Neuronal stem cell (in vitro differentiated cells): ENCODE results near the gene EPM2A.
"Not testable (repeated sequence)": the region's sequence is repeated elsewhere in the genome, so short reads cannot be mapped to it uniquely, and the experiment has no call there.

Source experiments
- DNase-seq: peaks from one replicate; pipeline ENCODE4 v3.0.0-alpha.2; 2013; ENCODE audit warnings: low spot score
- H2AFZ ChIP-seq: one replicate; pipeline ENCODE4 v1.6.1; 2013; ENCODE audit warnings: mild to moderate bottlenecking, low read length, inconsistent platforms
- H2AK5ac ChIP-seq: 2 replicates; pipeline ENCODE4 v1.6.1; 2013; ENCODE audit warnings: low read depth, mild to moderate bottlenecking, inconsistent platforms, low read length, moderate library complexity, mixed read lengths
- H2BK120ac ChIP-seq: 2 replicates; pipeline ENCODE4 v1.6.1; 2013; ENCODE audit warnings: low read depth, mild to moderate bottlenecking, inconsistent platforms, low read length, moderate library complexity, mixed read lengths
- H2BK12ac ChIP-seq: one replicate; pipeline ENCODE4 v1.6.1; 2013; ENCODE audit warnings: low read length, inconsistent platforms
- H2BK15ac ChIP-seq: 2 replicates; pipeline ENCODE4 v1.6.1; 2013; ENCODE audit warnings: mild to moderate bottlenecking, low read length, inconsistent platforms, mixed read lengths
- H2BK5ac ChIP-seq: one replicate; pipeline ENCODE4 v1.6.1; 2013; ENCODE audit warnings: inconsistent platforms, mild to moderate bottlenecking, low read length, moderate library complexity
- H3K14ac ChIP-seq: one replicate; pipeline ENCODE4 v1.6.1; 2013; ENCODE audit warnings: low read length, inconsistent platforms
- H3K18ac ChIP-seq: 2 replicates; pipeline ENCODE4 v1.6.1; 2013; ENCODE audit warnings: low read length, inconsistent platforms
- H3K23ac ChIP-seq: 2 replicates; pipeline ENCODE4 v1.6.1; 2013; ENCODE audit warnings: low read depth, mild to moderate bottlenecking, mixed read lengths, low read length, inconsistent platforms; ENCODE audit not compliant: poor library complexity
- H3K27ac ChIP-seq: replicated peaks from 3 replicates; pipeline ENCODE4 v1.5.1; 2013; ENCODE audit warnings: low read length, inconsistent platforms
- H3K27me3 ChIP-seq, 3 experiments: 2 replicates each; pipeline ENCODE4 v1.6.1; 2013; ENCODE audit warnings: low read length in 3 of 3, mild to moderate bottlenecking in 2 of 3, inconsistent platforms in 1 of 3, low read depth in 1 of 3, mixed read lengths in 1 of 3, moderate library complexity in 1 of 3; ENCODE audit not compliant: control insufficient read depth in 3 of 3, insufficient read depth in 3 of 3
- H3K36me3 ChIP-seq, 2 donors: replicated peaks in 1 of 2; 2 replicates each; pipeline ENCODE4 v1.6.1; 2013; ENCODE audit warnings: low read length in 2 of 2; ENCODE audit not compliant: control insufficient read depth in 2 of 2, insufficient read depth in 2 of 2
- H3K4ac ChIP-seq: 2 replicates; pipeline ENCODE4 v1.6.1; 2013; ENCODE audit warnings: inconsistent platforms, mild to moderate bottlenecking, low read length, moderate library complexity
- H3K4me1 ChIP-seq, 2 donors: 1 replicate in 1 of 2; 2 replicates in 1 of 2; pipeline ENCODE4 v1.6.1; 2013; ENCODE audit warnings: low read length in 2 of 2, low read depth in 1 of 2; ENCODE audit not compliant: control insufficient read depth in 2 of 2, insufficient read depth in 1 of 2
- H3K4me2 ChIP-seq: one replicate; pipeline ENCODE4 v1.6.1; 2013; ENCODE audit warnings: mild to moderate bottlenecking, low read length, inconsistent platforms; ENCODE audit not compliant: insufficient read depth, poor library complexity, severe bottlenecking
- H3K4me3 ChIP-seq, 2 donors: 2 replicates each; pipeline ENCODE4 v1.5.1; 2013; ENCODE audit warnings: low read length in 2 of 2, mild to moderate bottlenecking in 2 of 2, inconsistent platforms in 1 of 2, moderate library complexity in 1 of 2
- H3K79me1 ChIP-seq: one replicate; pipeline ENCODE4 v1.6.1; 2013; ENCODE audit warnings: low read depth, mild to moderate bottlenecking, inconsistent platforms, low read length, moderate library complexity
- H3K9ac ChIP-seq: one replicate; pipeline ENCODE4 v1.6.1; 2013; ENCODE audit warnings: mild to moderate bottlenecking, low read depth, low read length, inconsistent platforms; ENCODE audit not compliant: poor library complexity
- H3K9me3 ChIP-seq, 2 donors: replicated peaks in 1 of 2; 2 replicates each; pipeline versions ENCODE3 to v1.6.1; 2013; ENCODE audit warnings: low read length in 2 of 2, mild to moderate bottlenecking in 2 of 2, inconsistent platforms in 1 of 2, low read depth in 1 of 2, mixed read lengths in 1 of 2, moderate library complexity in 1 of 2; ENCODE audit not compliant: control insufficient read depth in 2 of 2, insufficient read depth in 1 of 2
- H4K8ac ChIP-seq: one replicate; pipeline ENCODE4 v1.6.1; 2013; ENCODE audit warnings: low read depth, mild to moderate bottlenecking, inconsistent platforms, low read length, moderate library complexity
- H4K91ac ChIP-seq: one replicate; pipeline ENCODE4 v1.6.1; 2013; ENCODE audit warnings: low read length, low read depth, mild to moderate bottlenecking, inconsistent platforms; ENCODE audit not compliant: poor library complexity
- WGBS, 2 donors: extraction: QIAGEN DNeasy Blood & Tissue Kit; methylation state at CpG; one replicate each; pipeline ENCODE4 v1.1.7; 2013; ENCODE audit warnings: missing lambda C conversion rate in 2 of 2, mixed read lengths in 1 of 2; ENCODE audit not compliant: insufficient read length in 2 of 2, insufficient replicate concordance in 1 of 2; ENCODE audit errors: extremely low coverage in 2 of 2; 5-methylcytosine and 5-hydroxymethylcytosine counted together

The EPM2A gene

DNA sequence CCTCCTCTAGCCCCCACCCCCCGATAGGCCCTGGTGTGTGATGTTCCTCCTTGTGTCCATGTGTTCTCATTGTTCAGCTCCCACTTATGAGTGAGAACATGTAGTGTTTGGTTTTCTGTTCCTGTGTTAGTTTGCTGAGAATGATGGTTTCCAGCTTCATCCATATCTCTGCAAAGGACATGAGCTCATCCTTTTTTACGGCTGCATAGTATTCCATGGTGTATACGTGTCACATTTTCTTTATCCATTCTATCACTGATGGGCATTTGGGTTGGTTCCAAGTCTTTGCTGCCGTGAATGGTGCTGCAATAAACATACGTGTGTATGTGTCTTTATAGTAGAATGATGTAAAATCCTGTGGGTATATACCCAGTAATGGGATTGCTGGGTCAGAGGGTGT lies 4.4 kb upstream of the EPM2A start:
- H3K18ac ChIP-seq, H4K91ac ChIP-seq, H2BK5ac ChIP-seq, H3K79me1 ChIP-seq, DNase-seq, H3K36me3 ChIP-seq, H2BK12ac ChIP-seq, H3K14ac ChIP-seq, H3K9me3 ChIP-seq, H2BK120ac ChIP-seq, H2AK5ac ChIP-seq, H3K9ac ChIP-seq, H2BK15ac ChIP-seq, H3K23ac ChIP-seq, H2AFZ ChIP-seq, H3K27me3 ChIP-seq, H3K4me2 ChIP-seq, H4K8ac ChIP-seq, H3K4me3 ChIP-seq, H3K4ac ChIP-seq, H3K4me1 ChIP-seq, H3K27ac ChIP-seq: not testable (repeated sequence)
- no CpG with 5 or more reads among the region's 5 CpGs for WGBS, 2 donors

DNA sequence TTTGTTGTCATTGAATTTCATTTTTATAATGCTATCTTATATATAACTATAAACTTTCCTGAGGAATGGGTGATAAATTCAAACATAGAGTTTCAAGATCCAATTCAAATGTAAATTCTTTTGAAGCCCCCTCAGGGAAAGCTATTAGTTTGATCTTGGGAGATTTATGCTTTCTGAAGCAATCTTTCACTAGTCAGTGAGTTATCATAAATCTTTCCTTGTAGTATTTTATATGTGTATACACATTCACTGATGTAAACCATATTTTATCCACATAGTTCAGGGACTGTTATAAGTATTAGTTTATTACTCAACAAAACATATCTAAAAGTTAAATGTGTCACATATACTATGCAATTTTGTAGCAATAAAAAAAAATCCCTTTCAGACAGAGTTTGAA lies 2.9 kb upstream of the EPM2A start:
- H4K8ac ChIP-seq: no peak overlapping the region
- H3K4me2 ChIP-seq: no peak overlapping the region
- DNase-seq: no peak
- no peak overlapping the region for H3K4me3 ChIP-seq
- H3K27me3 ChIP-seq: no peaks in the 10 kb centered on the region
- no peak overlapping the region for H3K23ac ChIP-seq
- no peak overlapping the region for H3K27ac ChIP-seq
- H3K79me1 ChIP-seq: no peaks in the 10 kb centered on the region
- H3K9ac ChIP-seq: no peak overlapping the region
- no peak overlapping the region for H2AFZ ChIP-seq
- H3K36me3 ChIP-seq: no peaks in the 10 kb centered on the region
- H3K9me3 ChIP-seq: no peaks in the 10 kb centered on the region
- no peak overlapping the region for H2BK15ac ChIP-seq
- no peak overlapping the region for H3K14ac ChIP-seq
- no peak overlapping the region for H3K4ac ChIP-seq
- no peak overlapping the region for H2AK5ac ChIP-seq
- H3K18ac ChIP-seq: no peak overlapping the region
- no peak overlapping the region for H2BK12ac ChIP-seq
- H4K91ac ChIP-seq: no peak overlapping the region
- H3K4me1 ChIP-seq: peaks cover 0 to 5% of the 10 kb centered on the region in 2 donors
- no peak overlapping the region for H2BK5ac ChIP-seq
- no peak overlapping the region for H2BK120ac ChIP-seq

DNA sequence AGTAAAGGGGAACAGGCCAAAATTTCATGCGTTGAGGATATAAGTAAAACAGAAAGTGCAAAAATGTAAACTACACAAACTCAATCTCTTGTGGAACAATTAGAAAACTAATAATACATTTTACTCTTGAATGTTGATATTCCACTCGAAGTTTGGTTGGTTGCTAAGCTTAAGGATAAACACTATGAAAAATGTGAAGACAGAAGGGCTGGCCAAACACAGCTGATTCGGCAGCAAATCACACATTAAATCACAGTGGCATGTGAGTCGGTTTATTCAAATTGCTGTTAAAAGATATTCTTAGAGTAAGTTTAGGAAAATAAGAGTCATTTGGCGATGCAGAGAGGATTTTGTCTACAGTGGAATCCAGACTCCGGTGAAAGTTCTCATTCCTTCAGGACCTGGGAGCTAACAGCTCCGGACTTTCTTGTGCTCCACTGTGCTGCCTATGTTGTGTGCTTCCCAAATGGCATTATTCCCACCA lies 1.4 kb upstream of the EPM2A start:
- Histone ChIP-seq H3K4ac (no peak overlapping the region), H2BK120ac (no peak overlapping the region), H2AFZ (peak overlapping the region; percentile 93), H4K91ac (no peak overlapping the region), H3K27ac (no peak overlapping the region), H3K23ac (no peak overlapping the region), H3K4me2 (no peak overlapping the region), H2BK5ac (no peak overlapping the region), H3K14ac (no peak overlapping the region), H3K27me3 (no peaks in the 10 kb centered on the region), H2AK5ac (no peak overlapping the region), H3K9me3 (no peaks in the 10 kb centered on the region), H3K4me3 (peak overlapping the region in 1 of 2 donors; percentile 68), H3K9ac (no peak overlapping the region), H3K36me3 (no peaks in the 10 kb centered on the region), H4K8ac (no peak overlapping the region), H2BK12ac (no peak overlapping the region), H3K79me1 (no peaks in the 10 kb centered on the region), H3K18ac (no peak overlapping the region), H2BK15ac (no peak overlapping the region), H3K4me1 (peaks cover 0 to 5% of the 10 kb centered on the region in 2 donors)
- DNase-seq: no peak
- no CpG with 5 or more reads among the region's 7 CpGs for WGBS, 2 donors

DNA sequence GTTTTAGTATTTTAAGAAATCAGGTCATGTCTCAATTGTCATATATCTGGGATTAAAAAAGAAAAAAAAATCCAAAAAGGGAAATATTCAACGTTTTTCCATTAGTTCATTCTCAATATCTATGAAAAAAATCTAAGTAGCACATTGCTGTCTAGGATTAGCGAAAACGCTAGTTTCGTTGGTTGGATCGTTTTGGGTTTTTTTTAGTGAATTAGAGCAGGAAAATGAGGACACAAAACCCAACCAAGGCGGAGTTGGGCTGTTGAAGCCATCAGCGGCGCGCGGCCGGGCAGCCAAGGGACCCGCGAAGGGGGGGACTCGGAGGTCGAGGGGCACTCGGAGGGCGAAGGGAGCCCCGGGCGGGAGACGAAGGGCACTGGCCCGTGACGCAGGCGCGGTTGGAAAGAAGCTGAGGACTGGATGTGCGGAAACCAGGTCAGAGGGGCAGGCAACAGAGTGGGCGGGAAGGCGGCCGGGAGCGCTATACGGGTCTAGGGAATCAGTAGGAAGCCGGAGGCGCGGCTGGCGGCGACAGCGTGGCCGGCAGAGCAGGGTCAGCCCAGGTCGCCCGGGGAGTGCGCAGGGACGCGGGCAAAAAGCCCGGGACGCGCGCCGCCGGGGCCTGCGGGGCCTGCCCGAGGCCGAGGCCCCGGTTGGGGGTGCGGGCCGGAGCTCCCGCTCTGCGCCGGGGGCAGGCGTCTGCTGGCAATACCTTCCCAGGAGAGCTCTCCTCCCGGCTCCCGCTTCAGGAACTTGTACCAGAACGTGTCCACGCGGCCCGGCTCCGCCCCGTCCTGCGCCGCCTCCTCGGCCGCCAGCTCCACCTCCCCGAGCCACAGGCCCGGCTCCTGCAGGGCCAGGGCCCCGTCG lies 599 bp downstream of the EPM2A start:
- Histone ChIP-seq H2BK12ac (no peak overlapping the region), H3K4ac (no peak overlapping the region), H2BK15ac (peak overlapping the region; percentile 75), H3K14ac (no peak overlapping the region), H2BK5ac (no peak overlapping the region), H3K23ac (peak overlapping the region; percentile 29), H2AFZ (peak overlapping the region; percentile 93), H3K27ac (peak overlapping the region; percentile 97), H3K36me3 (no peaks in the 10 kb centered on the region), H3K4me3 (peak overlapping the region; percentile 68 to 85), H3K9me3 (peaks cover 0 to 1% of the 10 kb centered on the region in 2 donors), H4K91ac (no peak overlapping the region), H3K27me3 (no peaks in the 10 kb centered on the region), H3K18ac (peak overlapping the region; percentile 95), H3K79me1 (no peaks in the 10 kb centered on the region), H3K9ac (peak overlapping the region; percentile 80), H2AK5ac (no peak overlapping the region), H3K4me2 (peak overlapping the region; percentile 93), H3K4me1 (peaks cover 0 to 5% of the 10 kb centered on the region in 2 donors), H4K8ac (no peak overlapping the region), H2BK120ac (peak overlapping the region; percentile 52)
- DNase-seq: peak; percentile 87
- no CpG with 5 or more reads among the region's 74 CpGs for WGBS, 2 donors
